ENCODE data around the gene EML4. TPM values are rescaled to one million over a fixed set of nuclear protein-coding genes. Genes with fewer than 3 reads are reported as not detected.

The EML4 gene
- total and polyA plus RNA-seq, 2 of the 13 experiments (the other 11 are each of a cell fraction or from before 2014, with no cell fraction given), result 243 to 476 TPM

DNA sequence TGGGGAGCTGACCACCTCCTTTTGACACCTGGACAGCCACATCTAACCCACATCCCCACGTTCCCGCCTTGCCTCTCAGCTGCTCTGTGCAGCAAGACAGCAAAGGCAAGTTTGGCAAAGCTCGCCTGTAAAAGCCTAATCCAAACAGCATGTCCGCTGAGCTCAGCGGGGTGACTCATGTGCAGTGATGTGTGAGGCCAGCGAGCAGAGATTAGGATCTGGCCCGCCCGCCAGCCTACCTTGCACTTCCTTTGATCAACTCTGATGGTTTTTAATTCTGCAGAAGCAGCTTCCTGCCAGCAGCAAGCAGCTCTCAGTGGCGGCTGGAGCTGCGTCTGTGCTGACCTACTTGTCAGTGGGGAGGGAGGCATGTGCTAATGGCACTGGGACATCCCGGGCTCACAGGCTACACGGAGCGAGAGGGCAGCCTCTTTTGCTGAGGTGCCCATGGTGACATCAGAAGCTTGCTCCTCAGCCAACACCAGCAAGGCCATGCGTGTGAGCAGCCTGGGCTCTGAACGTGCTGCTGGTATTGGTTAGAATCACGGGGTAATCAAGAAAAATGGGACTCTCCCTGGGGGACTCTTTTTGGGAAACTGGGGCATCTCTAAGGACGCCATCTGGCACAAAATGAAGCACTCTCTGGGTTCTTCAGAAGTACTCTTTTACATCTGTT lies 36.0 kb upstream of the EML4 start (continued):
- peak; percentile 87; the same call in 1 of the 2 replicates for TF ChIP-seq E2F2 (CRISPR knock-in tag; IDR thresholded peaks at IDR 0.05; ENCODE audit: borderline replicate concordance)
- TF ChIP-seq, protein P1, sequence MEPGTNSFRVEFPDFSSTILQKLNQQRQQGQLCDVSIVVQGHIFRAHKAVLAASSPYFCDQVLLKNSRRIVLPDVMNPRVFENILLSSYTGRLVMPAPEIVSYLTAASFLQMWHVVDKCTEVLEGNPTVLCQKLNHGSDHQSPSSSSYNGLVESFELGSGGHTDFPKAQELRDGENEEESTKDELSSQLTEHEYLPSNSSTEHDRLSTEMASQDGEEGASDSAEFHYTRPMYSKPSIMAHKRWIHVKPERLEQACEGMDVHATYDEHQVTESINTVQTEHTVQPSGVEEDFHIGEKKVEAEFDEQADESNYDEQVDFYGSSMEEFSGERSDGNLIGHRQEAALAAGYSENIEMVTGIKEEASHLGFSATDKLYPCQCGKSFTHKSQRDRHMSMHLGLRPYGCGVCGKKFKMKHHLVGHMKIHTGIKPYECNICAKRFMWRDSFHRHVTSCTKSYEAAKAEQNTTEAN (CRISPR knock-in tag; conservative IDR thresholded peaks at IDR 0.05), result peak; percentile 97
- no peak for TF ChIP-seq MAF1 (CRISPR knock-in tag; IDR thresholded peaks at IDR 0.05; ENCODE audit: borderline replicate concordance)
- TF ChIP-seq NFYB (CRISPR knock-in tag; IDR thresholded peaks at IDR 0.05), result peak; percentile 10; the same call in 1 of the 2 replicates
- peak; percentile 100 for TF ChIP-seq SALL1 (CRISPR knock-in tag; IDR thresholded peaks at IDR 0.05)
- TF ChIP-seq SNAI1 (CRISPR knock-in tag; IDR thresholded peaks at IDR 0.05; ENCODE audit: borderline replicate concordance), result no peak; the same call in 1 of the 2 replicates
- TF ChIP-seq TFDP2 (CRISPR knock-in tag; IDR thresholded peaks at IDR 0.05), result peak; percentile 97
- TF ChIP-seq, protein P2, sequence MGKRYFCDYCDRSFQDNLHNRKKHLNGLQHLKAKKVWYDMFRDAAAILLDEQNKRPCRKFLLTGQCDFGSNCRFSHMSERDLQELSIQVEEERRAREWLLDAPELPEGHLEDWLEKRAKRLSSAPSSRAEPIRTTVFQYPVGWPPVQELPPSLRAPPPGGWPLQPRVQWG (CRISPR knock-in tag; IDR thresholded peaks at IDR 0.05; ENCODE audit: borderline replicate concordance, low read depth), result no peak; the same call in 1 of the 2 replicates
- TF ChIP-seq ZMYM4 (CRISPR knock-in tag; IDR thresholded peaks at IDR 0.05), result peak; percentile 94
- TF ChIP-seq DPF2 (CRISPR knock-in tag; IDR thresholded peaks at IDR 0.05; ENCODE audit: borderline replicate concordance, low read depth), result peak; percentile 79; the same call in 1 of the 2 replicates
- no peak for TF ChIP-seq HNRNPK (IDR thresholded peaks at IDR 0.05; ENCODE audit: low read depth, low read length, poor library complexity, severe bottlenecking)
- peak; percentile 85 for TF ChIP-seq YY1 (IDR thresholded peaks at IDR 0.05; ENCODE audit: insufficient read depth, insufficient replicate concordance, low read depth, low read length)
- TF ChIP-seq ZNF432 (CRISPR knock-in tag; IDR thresholded peaks at IDR 0.05; ENCODE audit: borderline replicate concordance), result no peak; the same call in 1 of the 2 replicates
- TF ChIP-seq TARDBP (CRISPR knock-in tag; IDR thresholded peaks at IDR 0.05), result peak; percentile 94
- no peak; the same call in 1 of the 2 replicates for TF ChIP-seq ZNF33A (CRISPR knock-in tag; IDR thresholded peaks at IDR 0.05; ENCODE audit: borderline replicate concordance)
- TF ChIP-seq, protein P3, sequence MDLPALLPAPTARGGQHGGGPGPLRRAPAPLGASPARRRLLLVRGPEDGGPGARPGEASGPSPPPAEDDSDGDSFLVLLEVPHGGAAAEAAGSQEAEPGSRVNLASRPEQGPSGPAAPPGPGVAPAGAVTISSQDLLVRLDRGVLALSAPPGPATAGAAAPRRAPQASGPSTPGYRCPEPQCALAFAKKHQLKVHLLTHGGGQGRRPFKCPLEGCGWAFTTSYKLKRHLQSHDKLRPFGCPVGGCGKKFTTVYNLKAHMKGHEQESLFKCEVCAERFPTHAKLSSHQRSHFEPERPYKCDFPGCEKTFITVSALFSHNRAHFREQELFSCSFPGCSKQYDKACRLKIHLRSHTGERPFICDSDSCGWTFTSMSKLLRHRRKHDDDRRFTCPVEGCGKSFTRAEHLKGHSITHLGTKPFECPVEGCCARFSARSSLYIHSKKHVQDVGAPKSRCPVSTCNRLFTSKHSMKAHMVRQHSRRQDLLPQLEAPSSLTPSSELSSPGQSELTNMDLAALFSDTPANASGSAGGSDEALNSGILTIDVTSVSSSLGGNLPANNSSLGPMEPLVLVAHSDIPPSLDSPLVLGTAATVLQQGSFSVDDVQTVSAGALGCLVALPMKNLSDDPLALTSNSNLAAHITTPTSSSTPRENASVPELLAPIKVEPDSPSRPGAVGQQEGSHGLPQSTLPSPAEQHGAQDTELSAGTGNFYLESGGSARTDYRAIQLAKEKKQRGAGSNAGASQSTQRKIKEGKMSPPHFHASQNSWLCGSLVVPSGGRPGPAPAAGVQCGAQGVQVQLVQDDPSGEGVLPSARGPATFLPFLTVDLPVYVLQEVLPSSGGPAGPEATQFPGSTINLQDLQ (CRISPR knock-in tag; IDR thresholded peaks at IDR 0.05), result 0 out of 2 replicates have a peak, but pooled peaks have one; percentile 77
- TF ChIP-seq SMAD1 (CRISPR knock-in tag; IDR thresholded peaks at IDR 0.05; ENCODE audit: borderline replicate concordance, low read depth), result peak; percentile 71; the same call in 1 of the 2 replicates
- TF ChIP-seq ZNF292 (CRISPR knock-in tag; IDR thresholded peaks at IDR 0.05; ENCODE audit: borderline replicate concordance, low read depth), result peak; percentile 100
- TF ChIP-seq ZFAT (CRISPR knock-in tag; conservative IDR thresholded peaks at IDR 0.05), result no peak

Measured in HepG2 (cell line).